Caki2 (cell line): ENCODE results near the gene ATXN7L3B. TPM values are rescaled to one million over a fixed set of nuclear protein-coding genes. Genes with fewer than 3 reads are reported as not detected.
"Not testable (repeated sequence)": the region's sequence is repeated elsewhere in the genome, so short reads cannot be mapped to it uniquely, and the experiment has no call there.

ENCODE experiments used
- DNase-seq: peaks from one replicate; pipeline ENCODE4 v3.0.0-alpha.2; 2015; ENCODE audit warnings: low read depth
- in situ Hi-C: cut with HindIII; loops from 2 replicates; pipeline ENCODE4 v1.10.0; 2016; ENCODE audit warnings: low sequenced_read_pairs, low pct_unique_long_range_greater_than_20kb, mixed read lengths
- total RNA-seq: library from RNA; depleted of rRNA; stranded (reverse); fragments of >200 nt; shearing (Covaris generic); gene quantifications from 2 replicates; pipeline ENCODE4 v1.2.3, GENCODE V29; 2014; ENCODE audit warnings: low replicate concordance; rRNA removed

Gene ATXN7L3B
- 47.3 and 47.4 TPM in 2 replicates for total RNA-seq

GRCh38 chr12:74537707-74538385 is at the start of gene ATXN7L3B:
ATXN7L3B (plus strand) TSS chr12:74537835; CDS start chr12:74538113, 278 bp downstream.
- DNase-seq: peak; percentile 98
- in situ Hi-C loops: no loop called here

- DNase-seq: no peak
- in situ Hi-C loops: no loop called here
Measured at GRCh38 chr12:74488134-74488533, 49.5 kb upstream of the ATXN7L3B start.

- in situ Hi-C loops: no loop called here
- no peak for DNase-seq
Measured at GRCh38 chr12:74489543-74489942, 48.1 kb upstream of the ATXN7L3B start.

GRCh38 chr12:74490390-74491064 is 47.1 kb upstream of the ATXN7L3B start:
- in situ Hi-C loops: no loop called here
- DNase-seq: no peak

GRCh38 chr12:74491374-74491773 is 46.3 kb upstream of the ATXN7L3B start:
- in situ Hi-C loops: no loop called here
- no peak for DNase-seq

- DNase-seq: no peak
- in situ Hi-C loops: no loop called here
Measured at GRCh38 chr12:74499192-74499591, 38.4 kb upstream of the ATXN7L3B start.

- in situ Hi-C loops, DNase-seq: not testable (repeated sequence)
Measured at GRCh38 chr12:74508873-74509657, 28.6 kb upstream of the ATXN7L3B start.

- DNase-seq: no peak
- in situ Hi-C loops: no loop called here
Measured at GRCh38 chr12:74509886-74510285, 27.7 kb upstream of the ATXN7L3B start.

- DNase-seq: no peak
- in situ Hi-C loops: no loop called here
Measured at GRCh38 chr12:74514098-74514872, 23.4 kb upstream of the ATXN7L3B start.

GRCh38 chr12:74515849-74516248 is 21.8 kb upstream of the ATXN7L3B start:
- no peak for DNase-seq
- in situ Hi-C loops: no loop called here

GRCh38 chr12:74526535-74526934 is 11.1 kb upstream of the ATXN7L3B start:
- in situ Hi-C loops: no loop called here
- no peak for DNase-seq

GRCh38 chr12:74527491-74527890 is 10.1 kb upstream of the ATXN7L3B start:
- DNase-seq: no peak
- in situ Hi-C loops: no loop called here

GRCh38 chr12:74530676-74531075 is 7.0 kb upstream of the ATXN7L3B start:
- in situ Hi-C loops: no loop called here

GRCh38 chr12:74535536-74535935 is 2.1 kb upstream of the ATXN7L3B start:
- DNase-seq: no peak
- in situ Hi-C loops: no loop called here

More at GRCh38 chr12:74530676-74531075, 7.0 kb upstream of the ATXN7L3B start:
- DNase-seq: no peak

GRCh38 chr12:74537126-74537706 is 419 bp upstream of the ATXN7L3B start:
- DNase-seq: peak; percentile 77
- in situ Hi-C loops: no loop called here

- in situ Hi-C loops: no loop called here
- peak; percentile 54 for DNase-seq
Measured at GRCh38 chr12:74538491-74539258, 1.0 kb downstream of the ATXN7L3B start.

GRCh38 chr12:74539261-74539660 is 1.6 kb downstream of the ATXN7L3B start:
- peak; percentile 19 for DNase-seq
- in situ Hi-C loops: no loop called here
